Measurements from ENCODE around the gene SH3D21.

- no peak for TF ChIP-seq POLR2A (IDR thresholded peaks at IDR 0.05)
- TF ChIP-seq, protein P1, sequence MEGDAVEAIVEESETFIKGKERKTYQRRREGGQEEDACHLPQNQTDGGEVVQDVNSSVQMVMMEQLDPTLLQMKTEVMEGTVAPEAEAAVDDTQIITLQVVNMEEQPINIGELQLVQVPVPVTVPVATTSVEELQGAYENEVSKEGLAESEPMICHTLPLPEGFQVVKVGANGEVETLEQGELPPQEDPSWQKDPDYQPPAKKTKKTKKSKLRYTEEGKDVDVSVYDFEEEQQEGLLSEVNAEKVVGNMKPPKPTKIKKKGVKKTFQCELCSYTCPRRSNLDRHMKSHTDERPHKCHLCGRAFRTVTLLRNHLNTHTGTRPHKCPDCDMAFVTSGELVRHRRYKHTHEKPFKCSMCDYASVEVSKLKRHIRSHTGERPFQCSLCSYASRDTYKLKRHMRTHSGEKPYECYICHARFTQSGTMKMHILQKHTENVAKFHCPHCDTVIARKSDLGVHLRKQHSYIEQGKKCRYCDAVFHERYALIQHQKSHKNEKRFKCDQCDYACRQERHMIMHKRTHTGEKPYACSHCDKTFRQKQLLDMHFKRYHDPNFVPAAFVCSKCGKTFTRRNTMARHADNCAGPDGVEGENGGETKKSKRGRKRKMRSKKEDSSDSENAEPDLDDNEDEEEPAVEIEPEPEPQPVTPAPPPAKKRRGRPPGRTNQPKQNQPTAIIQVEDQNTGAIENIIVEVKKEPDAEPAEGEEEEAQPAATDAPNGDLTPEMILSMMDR (IDR thresholded peaks at IDR 0.05): no peak
Measured at GRCh38 chr1:36359911-36360550, 53.9 kb downstream of the SH3D21 start.
